ENCODE results near the gene ABCE1. TPM values are rescaled to one million over a fixed set of nuclear protein-coding genes. Genes with fewer than 3 reads are reported as not detected.

Gene ABCE1
- total RNA-seq, 4 donors from 2014 or later = 50.8 to 105 (median 58.7) TPM

DNA sequence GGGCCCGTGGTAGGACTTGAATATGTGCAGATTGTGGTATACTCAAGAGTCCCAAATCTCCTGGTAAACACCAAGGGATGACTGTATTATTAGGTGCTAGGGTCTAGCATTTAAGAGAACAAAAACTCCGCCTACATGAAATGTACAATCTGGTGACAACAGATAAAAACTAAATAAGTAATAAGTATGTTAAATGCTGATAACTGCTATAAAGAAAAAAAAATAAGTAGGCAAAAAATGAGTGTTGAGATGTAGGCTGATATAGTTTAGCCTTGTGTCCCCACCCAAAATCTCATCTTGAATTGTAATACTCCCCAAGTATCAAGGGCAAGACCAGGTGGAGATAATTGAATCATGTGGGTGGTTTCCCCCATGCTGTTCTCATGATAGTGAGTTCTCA, 58.9 kb downstream of the ABCE1 start:
- TF ChIP-seq, protein P1, sequence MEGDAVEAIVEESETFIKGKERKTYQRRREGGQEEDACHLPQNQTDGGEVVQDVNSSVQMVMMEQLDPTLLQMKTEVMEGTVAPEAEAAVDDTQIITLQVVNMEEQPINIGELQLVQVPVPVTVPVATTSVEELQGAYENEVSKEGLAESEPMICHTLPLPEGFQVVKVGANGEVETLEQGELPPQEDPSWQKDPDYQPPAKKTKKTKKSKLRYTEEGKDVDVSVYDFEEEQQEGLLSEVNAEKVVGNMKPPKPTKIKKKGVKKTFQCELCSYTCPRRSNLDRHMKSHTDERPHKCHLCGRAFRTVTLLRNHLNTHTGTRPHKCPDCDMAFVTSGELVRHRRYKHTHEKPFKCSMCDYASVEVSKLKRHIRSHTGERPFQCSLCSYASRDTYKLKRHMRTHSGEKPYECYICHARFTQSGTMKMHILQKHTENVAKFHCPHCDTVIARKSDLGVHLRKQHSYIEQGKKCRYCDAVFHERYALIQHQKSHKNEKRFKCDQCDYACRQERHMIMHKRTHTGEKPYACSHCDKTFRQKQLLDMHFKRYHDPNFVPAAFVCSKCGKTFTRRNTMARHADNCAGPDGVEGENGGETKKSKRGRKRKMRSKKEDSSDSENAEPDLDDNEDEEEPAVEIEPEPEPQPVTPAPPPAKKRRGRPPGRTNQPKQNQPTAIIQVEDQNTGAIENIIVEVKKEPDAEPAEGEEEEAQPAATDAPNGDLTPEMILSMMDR (IDR thresholded peaks at IDR 0.05; ENCODE audit: low read depth) = no peak

DNA sequence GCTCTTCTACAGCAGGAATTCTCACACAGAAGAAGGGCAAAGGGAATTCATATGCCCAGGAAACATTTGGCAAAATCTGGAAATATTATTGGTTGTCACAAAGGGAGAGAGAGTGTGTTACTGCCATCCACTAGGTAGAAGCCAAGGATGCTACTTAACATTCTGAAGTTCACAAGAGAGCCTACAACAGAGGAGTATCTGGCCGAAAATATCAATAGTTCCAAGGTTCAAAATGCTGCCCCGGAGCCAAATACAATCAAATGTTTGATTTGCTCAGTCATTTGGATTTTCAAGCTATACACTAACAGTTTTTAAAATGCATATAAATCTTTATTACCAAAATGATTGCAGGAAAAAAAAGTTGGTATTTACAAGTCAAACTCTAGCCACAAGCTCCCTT, 63.4 kb downstream of the ABCE1 start:
- TF ChIP-seq, protein P1 (IDR thresholded peaks at IDR 0.05; ENCODE audit: low read depth) = no peak

DNA sequence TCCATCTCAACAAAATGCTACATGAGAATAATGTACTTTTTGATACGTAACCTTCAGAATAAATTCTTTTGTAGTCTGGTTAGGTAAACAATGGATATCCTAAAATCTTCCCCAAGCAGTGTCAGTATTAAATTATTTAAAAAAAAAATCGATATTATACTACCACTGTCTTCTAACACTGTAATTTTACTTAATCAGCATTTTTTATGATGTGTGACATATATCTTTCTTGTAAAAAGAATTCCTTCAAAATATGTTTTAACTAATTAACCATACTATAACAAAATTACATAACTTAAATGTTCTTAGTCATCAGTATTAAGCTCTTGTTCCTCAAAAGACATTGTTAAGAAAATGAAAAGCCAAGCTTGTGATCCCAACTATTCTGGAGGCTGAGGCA, 69.8 kb downstream of the ABCE1 start:
- TF ChIP-seq, protein P1 (IDR thresholded peaks at IDR 0.05; ENCODE audit: low read depth) = no peak

DNA sequence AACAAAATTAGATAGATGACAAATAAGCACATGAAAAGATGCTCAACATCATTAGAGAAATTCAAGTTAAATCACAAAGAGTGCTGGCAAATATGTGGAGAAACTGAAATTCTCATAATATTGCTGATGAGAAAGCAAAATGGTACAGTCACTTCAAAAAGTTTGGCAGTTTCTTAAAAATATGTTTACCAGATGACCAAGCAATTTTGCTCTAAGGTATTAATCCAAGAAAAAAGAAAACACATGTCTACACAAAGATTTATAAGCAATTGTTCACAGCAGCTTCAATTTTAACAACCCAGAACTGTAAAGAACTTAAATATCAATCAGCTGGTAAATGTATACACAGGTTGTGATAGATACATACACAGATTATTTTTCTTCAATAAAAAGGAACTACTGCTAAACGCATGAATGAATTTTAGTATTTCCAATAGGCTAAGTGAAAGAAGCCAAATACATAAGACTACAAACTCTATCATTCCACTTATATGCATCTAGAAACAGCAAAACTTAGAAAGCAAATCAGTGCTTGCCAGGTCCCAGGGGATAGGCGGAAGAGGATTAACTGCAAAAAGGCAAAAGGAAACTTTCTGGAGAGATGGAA, 70.6 kb downstream of the ABCE1 start:
- TF ChIP-seq, protein P1 (IDR thresholded peaks at IDR 0.05; ENCODE audit: low read depth) = no peak

DNA sequence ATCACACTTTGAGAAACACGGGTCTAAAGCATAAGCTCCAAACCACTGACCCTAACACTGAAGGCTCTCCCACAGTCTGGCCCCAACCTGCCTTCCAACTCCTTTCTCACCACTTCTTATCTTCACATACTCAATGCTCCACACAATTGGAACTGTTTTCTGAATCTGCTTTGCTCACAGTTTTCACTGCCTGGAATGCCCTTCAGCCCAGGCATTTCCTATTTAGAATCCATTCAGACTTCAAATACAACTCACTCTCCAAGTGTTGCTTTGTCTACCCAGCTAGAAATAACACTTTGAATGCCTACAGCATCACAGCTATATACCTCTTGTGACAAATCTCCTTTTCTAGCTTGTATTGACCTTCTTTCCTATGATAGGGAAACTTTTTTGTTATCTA, 72.1 kb downstream of the ABCE1 start:
- TF ChIP-seq, protein P1 (IDR thresholded peaks at IDR 0.05; ENCODE audit: low read depth) = no peak

DNA sequence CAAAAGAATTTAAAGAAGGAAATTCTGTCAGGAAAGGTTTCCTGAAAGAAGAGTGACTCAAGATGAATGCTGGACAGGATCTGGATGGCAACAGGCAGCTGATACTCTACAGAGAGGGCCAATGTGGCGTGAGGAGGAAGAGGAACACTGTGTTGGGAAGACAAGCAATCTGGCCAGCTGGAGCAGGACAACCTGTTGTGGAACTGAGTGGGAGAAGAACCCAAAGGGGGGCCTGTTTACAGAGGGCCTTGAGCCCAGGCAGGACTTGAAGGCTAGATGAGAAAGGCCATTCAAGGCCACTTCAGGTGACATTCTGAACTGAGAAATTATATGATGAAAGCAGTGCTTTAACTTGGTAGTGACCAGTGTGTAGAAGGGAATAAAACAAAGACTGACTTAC, 73.8 kb downstream of the ABCE1 start:
- TF ChIP-seq, protein P1 (IDR thresholded peaks at IDR 0.05; ENCODE audit: low read depth) = no peak

DNA sequence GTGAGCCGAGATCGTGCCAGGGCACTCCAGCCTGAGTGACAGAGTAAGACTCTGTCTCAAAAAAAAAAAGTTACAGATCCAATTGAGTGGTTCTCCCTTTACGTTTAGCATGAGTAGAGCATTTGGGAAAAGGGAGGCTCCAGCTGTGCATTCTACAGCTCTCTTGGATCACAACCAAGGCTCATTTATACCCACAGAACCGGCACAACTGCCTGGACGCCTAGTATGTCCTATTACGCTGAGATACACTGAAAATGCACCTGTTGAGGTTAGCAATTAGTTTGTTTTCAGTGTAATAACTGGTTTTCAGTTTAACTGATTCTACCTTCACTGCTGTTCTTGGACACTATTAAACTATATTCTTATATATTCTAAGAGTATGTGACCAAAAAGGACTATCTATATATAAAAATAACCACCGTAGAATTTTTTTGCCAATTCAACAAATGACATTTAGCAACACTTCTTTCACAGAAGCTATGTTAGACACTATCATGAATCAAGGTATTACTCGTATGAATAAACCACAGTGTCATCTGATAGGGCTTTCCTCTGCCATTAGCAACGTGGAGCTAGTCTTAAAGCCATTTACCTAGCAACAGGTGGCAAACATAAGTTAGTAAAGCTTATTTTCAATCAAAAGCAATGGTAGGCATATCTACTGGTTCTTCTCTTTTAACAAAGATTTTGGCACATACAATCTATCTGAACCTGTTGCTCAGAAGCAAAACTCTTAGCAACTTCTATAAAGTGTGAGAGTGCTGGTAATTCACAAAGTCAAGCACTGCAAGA, 78.7 kb downstream of the ABCE1 start:
- TF ChIP-seq, protein P1 (IDR thresholded peaks at IDR 0.05; ENCODE audit: low read depth) = no peak

All from subcutaneous adipose tissue (tissue), 4 donors.